Middle frontal gyrus (tissue), 1 donor: ENCODE measurements around the gene WDR88.
"Not testable (repeated sequence)": the region's sequence is repeated elsewhere in the genome, so short reads cannot be mapped to it uniquely, and the experiment has no call there.

Experiments
- DNase-seq: peaks from one replicate; pipeline ENCODE4 v3.0.0-alpha.2; 2015; ENCODE audit warnings: low spot score; ENCODE audit errors: extremely low spot score

The WDR88 gene

DNA sequence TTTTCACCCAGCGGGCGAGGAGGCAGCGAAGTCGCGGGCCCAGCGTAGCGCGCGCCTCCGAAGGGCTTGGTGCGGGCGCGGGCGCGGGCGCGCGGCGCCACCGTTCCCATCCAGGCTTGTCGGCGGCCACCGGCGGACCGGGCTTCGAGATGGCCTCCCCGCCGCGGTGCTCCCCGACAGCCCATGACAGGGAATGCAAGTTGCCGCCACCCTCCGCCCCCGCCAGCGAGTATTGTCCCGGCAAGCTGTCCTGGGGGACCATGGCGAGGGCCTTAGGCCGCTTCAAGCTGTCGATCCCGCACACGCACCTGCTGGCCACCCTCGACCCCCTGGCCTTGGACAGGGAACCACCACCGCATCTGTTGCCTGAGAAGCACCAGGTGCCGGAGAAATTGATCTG is at the start of gene WDR88:
Gene WDR88 (plus strand): TSS at position 94 of the 400 bp plus-strand sequence. CDS start 56 bp downstream, at position 150.
- no peak for DNase-seq

GRCh38 chr19:33085570-33086128 is 46.3 kb upstream of the WDR88 start:
- DNase-seq: no peak

DNA sequence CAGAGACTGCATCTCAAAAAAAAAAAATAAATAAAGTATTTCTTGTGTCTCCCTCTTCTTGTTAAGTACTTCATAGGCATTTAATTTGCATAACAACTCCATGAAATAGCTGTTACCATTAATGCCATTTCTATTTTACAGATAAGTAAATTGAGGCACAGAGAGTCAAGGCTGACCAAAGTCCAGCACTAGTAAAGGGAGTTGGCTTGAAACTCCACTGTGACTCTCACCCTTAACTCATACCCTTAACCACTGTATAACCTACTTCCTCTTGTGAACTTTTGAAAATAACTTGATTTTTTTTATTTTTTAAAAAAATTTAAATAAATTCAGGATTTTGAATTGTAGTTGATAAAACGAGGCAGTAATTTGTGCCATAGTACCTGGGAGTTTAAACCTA is 45.0 kb upstream of the WDR88 start:
- no peak for DNase-seq

- DNase-seq: no peak
These were observed 42.9 kb upstream of the WDR88 start for GRCh38 chr19:33089010-33089409.

GRCh38 chr19:33090179-33090578 is 41.7 kb upstream of the WDR88 start:
- no peak for DNase-seq

DNA sequence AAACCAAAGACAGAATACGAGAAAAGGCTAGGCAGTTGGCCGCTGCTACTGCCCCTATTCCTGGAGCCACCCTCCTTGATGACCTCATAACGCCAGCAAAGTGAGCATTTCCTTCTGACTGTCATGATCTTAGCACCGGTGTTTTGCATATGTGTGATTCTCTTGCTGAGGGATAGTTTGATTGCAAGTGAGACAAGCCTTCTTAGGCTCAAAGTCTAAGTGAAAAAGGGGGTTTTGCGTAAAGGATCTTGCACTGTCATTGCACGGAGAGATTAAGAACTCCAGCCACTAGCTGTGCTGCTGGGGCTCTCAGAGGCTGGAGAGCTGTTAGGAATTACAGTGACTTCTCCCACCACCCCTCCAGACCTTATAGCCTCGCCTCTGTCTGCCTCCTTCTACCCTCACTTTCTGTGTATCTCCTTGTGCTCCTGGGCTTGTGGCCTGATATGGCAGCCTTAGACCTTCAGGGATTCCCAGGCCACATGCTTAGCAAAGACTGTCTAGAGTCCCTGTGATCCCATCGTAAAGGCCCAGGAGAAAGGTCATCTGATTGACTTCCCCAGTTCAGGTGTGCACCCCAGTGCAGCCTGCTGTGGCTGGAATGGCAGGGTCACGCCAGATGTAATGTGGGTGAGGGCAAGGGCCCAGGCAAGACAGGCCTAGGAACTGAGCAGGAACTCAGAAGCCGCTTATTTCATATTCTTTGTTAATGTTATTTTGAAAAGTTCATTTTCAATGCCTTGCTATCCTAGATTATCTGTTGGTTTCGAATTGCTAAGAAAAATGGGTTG is 38.3 kb upstream of the WDR88 start:
- DNase-seq: no peak

DNA sequence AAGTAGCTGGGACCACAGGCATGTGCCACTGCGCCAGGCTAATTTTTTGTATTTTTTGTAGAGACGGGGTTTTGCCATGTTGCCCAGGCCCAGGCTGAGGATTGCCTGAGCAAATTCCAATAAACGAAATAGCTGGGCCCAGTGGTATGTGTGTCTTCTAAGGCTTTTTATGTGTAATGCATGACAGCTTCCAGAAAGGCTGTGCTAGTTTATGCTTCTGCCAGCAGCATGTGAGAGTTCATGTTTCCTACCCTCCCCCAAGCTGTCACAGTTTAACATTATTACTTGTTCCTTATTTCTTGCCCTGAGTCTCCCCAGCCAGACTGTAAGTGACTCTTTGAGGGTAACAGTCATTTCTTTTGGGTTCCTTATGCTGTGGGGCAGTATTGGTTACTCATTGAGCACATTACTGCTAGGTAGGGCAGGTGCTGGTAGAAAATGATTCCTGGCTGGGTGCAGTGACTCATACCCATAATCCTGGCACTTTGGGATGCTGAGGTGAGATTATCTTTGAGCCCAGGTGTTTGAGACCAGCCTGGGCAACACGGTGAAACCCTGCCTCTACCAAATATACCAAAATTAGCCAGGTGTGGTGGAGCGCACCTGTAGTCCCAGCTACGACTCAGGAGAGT is 37.4 kb upstream of the WDR88 start:
- DNase-seq: no peak

DNA sequence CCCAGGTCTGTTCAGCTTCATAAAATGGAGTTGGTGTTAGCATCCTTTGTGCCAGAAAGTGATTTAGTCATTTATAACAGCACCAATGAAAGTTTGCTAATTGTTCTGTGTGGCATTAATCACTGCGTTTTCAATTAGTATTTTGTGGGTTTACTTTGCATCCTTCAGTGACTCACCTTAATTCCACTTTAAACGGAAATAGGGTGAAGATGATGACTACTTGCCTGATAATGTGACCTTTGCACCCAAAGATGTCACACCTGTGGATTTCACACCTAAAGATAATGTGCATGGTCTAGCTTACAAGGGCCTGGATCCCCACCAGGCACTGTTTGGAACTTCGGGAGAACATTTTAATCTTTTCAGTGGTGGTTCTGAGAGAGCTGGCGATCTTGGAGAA is 35.9 kb upstream of the WDR88 start:
- no peak for DNase-seq

GRCh38 chr19:33098055-33098534 is 33.8 kb upstream of the WDR88 start:
- DNase-seq: no peak

- no peak for DNase-seq
These were observed 30.8 kb upstream of the WDR88 start for GRCh38 chr19:33100894-33101644.

GRCh38 chr19:33102893-33103292 is 29.0 kb upstream of the WDR88 start:
- DNase-seq: no peak

DNA sequence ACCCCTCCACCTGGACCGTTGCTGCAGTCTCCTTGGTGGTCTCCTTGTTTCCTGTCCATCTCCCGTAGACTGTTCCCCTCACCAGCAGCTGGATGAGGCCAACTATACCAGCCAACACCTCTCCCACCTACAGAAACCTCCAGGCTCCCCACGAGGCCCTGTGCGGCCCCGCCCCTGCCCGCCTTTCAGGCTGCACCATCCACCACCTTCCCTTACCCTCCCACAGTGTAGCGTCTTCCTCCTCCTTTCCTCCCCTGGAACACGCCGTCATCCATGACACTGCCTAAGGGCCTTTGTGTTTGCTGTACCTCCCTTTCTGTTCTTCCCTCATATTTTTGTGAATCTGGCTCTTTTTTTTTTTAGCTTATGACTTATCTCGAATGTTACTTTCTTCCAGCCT is 23.8 kb upstream of the WDR88 start:
- DNase-seq: no peak

- no peak for DNase-seq
These were observed 21.6 kb upstream of the WDR88 start for GRCh38 chr19:33110137-33110910.

GRCh38 chr19:33111587-33111986 is 20.3 kb upstream of the WDR88 start:
- no peak for DNase-seq

DNA sequence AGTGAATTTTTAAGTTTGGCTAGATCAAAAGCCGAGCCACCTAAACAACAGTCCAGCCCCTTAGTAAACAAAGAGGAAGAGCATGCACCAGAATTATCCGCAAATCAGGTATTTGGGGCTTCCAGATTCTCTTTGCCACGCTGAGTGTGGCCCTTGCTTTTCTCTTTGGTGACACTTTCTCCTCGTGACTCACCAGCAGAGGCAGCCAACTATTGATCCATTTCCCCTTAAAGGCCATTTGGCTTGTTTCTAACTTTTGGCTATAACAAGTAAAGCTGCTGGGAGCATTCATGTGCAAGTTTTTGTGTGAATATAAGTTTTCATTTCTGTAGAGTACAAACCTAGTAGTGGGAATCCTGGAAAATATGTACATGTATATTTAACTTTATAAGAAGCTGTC is 17.6 kb upstream of the WDR88 start:
- no peak for DNase-seq

DNA sequence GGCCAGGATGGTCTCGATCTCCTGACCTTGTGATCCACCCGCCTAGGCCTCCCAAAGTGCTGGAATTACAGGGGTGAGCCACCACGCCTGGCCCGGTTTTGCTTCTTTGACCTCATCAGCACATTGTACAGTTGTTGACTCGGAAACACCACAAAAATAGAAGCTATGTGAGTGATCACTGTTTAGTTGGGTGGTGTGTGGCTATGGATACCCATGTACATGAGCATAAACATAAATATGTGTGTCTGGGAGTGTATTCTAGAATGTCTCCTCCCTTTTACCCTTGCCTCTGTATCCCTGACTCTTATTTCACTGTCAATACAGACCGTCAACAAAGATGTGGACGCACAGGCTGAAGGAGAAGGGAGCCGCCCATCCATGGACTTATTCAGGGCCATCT is 14.4 kb upstream of the WDR88 start:
- no peak for DNase-seq

DNA sequence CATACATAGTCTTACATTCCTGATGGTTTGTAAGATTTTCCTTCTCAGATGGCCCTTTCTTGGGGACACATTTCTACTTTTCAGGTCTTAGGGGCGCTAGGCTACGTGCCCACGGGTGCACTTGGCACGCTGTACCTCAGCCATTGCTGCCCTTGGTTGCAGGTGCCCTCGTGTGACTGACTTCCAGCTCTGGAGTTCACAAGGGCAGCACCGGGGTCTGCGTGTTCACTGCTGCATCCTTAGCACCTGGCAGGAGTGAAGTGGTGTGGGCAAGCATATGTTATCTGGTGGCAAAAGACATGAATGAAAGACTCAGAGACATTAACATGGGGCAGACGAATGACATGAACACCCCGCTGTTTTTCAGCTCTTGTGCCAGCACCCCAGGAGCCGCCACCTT is 13.3 kb upstream of the WDR88 start:
- no peak for DNase-seq

DNA sequence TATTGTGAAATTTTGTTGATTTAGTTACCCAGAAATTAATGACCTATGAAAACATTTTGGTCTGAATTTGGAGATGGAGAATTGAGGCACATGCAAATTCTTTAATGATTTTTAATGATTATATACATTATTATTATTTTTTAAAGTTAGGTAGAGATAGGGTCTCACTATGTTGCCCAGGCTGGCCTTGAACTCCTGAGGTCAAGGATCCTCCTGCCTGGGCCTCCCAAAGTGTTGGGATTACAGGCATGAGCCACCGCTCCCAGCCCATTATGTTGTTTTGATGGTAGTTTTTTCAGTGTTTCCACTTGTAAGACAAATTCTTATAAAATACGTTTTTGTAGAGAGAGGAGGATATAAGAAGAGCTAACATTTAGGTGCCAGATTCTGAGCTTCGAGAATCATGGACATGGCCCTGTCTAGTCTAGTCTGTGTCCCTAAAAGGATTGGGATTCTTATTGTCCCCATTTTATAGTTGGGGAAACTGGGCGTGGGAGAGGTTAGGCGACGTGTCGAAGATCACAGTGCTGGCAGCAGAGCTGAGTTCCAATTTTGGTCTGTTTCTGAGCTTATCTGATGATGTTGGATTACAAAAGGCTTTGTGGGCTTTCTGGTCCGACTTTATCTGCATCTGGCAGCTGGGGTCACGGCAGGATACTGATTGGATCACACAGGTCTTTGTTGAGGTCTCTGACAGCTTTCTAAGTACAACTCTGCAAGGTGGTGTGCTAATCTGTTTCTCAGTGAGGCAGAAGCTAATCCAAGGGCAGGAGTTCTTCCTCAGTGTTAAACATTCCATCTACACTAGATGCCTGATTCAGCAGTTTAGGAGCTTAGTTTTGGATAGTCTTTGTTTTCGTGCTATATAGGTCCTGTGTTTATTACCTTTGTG is 7.5 kb upstream of the WDR88 start:
- DNase-seq: no peak

GRCh38 chr19:33125929-33126388 is 6.0 kb upstream of the WDR88 start:
- peak; percentile 14 for DNase-seq

- DNase-seq: not testable (repeated sequence)
These were observed 5.2 kb upstream of the WDR88 start for GRCh38 chr19:33126712-33127111.
